GM21576 (cell line): ENCODE results near the gene AGBL5.

ENCODE experiments used
- ATAC-seq: cut with Tn5 transposase; IDR thresholded peaks from one replicate; pipeline ENCODE4 v1.9.1; 2021; ENCODE audit warnings: mild to moderate bottlenecking, moderate library complexity; ENCODE audit not compliant: unreplicated experiment

Gene AGBL5

DNA sequence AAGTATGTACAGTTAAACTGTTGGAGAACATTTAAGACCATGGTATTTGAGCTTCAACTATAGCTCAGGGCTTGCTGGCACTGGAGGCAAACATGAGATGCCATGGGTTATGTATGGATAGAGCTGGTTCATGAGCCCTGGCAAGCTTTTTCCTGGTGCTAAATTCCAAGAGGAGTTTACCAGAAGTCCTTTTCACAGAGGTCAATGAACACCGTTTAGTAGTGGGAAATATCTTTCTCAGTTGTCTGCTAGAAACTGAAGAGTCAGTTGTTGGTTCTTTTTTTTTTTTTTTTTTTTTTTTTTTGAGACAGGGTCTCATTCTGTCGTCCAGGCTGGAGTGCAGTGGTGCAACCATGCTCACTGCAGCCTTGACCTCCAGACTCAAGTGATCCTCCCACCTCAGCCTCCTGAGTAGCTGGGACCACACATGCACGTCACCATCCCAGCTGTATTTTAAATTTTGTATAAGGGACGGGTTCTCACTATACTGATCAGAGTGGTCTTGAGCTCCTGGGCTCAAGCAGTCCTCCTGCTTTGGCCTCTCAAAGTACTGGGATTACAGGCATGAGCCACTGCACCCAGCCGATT, 36.4 kb downstream of the AGBL5 start:
- no peak for ATAC-seq

DNA sequence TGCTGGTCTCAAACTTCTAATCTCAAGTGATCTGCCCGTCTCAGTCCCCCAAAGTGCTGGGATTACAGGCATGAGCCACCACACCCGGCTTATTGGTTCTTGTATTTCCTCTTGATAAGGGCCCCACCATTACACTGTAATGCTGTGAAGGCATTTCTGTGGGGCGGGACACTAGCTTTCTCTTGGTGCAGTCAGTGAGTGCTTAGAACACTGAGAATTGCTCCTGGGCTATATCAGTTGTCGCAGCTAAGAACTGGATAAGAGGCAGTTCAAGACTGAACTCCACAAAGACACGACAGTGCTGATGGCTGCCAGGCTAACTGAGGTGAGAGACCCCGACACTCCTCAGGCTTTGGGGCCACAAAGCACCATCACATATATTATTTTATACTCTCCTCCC, 37.2 kb downstream of the AGBL5 start:
- no peak for ATAC-seq

GRCh38 chr2:27089111-27089954, 37.9 kb downstream of the AGBL5 start:
- no peak for ATAC-seq

DNA sequence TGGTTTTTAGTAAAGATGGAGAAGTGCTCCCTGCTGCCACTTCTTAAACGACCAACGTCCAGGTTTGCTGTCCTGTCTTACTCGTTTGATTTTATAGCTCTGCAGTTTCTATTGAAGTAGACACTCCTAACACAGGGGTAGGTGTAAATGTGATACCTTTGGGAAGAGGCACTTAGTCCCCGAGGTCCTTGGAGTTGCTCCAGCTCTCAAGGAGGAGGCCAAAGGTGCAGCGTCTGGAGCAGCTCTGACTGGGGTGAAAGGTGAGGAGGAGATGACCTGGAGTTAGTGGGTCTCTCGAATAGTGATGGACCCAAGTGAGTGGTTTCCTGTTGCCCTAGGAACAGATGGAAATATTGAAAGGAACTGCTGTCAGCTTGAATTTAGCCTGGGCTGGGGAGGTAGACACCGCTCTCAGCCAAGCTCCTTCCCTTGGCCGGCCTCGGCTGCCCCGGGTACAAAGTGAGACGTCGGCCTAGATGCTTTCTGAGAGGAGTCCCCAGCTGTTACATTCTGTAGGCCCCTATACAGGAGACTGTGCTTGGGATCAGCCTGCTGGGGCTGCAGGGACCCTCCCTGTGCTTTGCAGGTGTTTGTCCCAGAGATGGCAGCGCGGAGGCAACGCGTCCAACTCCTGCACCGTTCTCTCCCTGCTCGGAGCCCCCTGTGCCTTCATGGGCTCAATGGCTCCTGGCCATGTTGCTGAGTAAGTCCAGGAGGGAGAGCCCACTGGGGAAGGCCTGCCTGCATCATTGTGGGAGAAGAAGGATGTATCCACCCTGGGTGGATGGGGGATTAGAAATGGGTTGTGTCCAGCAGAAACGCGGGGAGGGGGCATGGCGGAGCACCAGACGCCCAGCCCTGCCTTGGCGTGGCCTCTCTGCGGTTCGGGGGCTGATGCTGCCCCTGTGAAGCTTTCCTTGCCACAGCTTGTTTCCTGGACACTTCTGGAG, 40.6 kb downstream of the AGBL5 start:
- ATAC-seq: no peak

DNA sequence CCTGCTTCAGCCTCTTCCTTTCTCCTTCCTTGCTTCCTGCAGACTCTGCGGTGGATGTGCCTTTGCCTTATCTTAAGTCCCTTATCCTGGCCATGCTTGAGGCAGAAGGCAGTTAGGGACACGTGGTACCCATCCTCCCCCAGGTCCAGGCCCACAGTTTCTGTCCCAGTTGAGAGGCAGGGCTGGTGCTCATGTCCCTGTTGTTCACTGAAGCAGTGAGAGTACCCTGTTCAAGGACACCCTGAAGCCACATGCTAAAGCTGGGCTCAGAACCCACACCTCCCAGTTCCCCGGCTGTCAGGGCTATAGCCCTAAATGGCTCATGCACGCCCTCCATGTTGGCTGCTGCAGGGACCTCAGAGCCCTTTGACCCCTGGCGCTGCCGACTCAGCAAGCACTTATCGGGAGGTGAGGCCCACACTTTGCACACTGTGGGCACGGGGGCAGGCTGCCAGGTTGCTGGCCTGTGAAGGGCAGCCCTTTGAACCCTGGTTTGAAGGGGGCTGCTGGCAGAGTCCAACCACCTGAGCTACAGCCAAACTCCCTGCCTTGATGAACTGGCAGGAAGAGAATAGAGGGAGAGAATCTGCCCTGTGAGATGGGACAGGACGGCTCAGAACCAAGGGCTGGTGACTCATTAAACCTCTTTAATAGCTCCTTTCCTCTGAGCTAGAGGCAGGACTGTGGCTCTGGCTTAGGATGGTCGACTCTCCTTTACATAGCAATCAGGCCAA, 41.4 kb downstream of the AGBL5 start:
- ATAC-seq: no peak

GRCh38 chr2:27093430-27094352, 42.2 kb downstream of the AGBL5 start:
- ATAC-seq: no peak

GRCh38 chr2:27094353-27094984, 43.0 kb downstream of the AGBL5 start:
- no peak for ATAC-seq

DNA sequence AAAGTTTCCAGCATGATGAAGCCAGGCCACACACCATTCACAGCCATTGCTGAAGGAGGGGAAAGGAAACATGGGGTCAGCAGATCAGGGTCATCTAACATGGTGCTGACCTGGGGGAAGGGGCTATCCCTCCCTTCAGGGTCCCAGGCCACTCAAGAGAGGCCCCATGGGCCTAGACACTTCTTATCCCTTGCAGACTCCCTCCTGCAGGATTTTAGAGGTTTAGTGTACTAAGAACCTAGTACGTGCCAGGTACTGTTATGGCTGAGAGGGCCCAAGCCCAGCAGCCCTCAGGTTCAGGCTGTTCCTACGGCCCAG, 43.9 kb downstream of the AGBL5 start:
- ATAC-seq: no peak

DNA sequence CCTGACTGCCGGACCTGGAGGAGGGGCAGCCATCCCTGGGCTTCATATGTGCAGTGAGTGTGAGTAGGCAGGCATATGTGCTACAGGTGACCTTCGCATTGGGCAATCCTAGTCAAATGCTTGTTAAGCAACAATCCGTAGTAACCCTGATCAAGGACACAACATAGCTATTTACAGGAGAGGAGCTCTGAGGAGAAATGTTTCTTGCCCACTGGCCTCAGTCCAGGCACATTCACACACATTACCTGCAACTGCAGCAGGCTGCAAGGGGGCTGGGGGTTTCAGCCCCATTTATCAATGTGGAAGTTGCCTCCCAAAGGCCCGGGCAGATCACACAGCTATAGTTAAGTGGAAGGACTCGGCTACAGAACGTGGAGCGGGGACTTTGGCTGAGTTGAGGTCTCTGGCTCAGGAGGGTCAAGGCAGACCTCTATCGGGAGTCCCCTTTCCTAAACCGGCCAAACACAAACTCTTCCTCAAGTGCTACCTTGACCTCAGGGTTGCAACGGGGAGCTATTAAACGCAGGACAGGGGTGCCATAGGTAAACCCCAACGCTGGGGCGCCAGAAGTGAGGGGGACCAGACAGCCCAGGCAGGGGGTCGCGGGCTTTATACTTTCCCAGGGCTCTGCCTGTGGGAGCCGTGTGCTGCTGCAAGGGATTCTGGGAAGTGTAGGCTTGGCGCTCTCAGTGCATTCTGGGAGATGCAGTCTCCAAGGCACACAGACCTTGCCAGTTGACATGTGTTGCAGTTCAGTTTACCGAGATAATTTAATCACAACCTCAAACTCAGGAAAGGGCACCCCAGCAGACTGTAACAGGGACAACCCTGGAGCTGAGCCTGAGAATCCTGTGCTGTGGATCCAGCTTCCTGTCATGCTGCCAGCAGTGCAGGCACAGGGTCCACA, 44.5 kb downstream of the AGBL5 start:
- peak; percentile 50 for ATAC-seq

- no peak for ATAC-seq
Observed at GRCh38 chr2:27096748-27097297, 45.4 kb downstream of the AGBL5 start.

DNA sequence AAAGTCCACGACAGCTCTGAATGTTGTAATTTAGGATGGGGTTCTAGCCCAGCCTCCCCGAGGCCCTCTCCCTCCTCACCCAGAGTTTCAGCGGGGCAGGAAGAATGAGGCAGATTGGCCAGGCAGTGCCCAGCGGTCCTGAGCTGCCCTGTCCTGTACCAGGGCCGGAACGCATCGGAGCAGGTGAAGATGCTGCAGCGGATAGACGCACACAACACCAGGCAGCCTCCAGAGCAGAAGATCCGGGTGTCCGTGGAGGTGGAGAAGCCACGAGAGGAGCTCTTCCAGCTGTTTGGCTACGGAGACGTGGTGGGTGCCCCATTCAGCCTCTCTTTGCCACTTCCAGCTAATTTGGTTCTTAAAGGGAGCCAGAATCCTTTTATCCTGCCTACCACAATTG, 45.9 kb downstream of the AGBL5 start:
- no peak for ATAC-seq

DNA sequence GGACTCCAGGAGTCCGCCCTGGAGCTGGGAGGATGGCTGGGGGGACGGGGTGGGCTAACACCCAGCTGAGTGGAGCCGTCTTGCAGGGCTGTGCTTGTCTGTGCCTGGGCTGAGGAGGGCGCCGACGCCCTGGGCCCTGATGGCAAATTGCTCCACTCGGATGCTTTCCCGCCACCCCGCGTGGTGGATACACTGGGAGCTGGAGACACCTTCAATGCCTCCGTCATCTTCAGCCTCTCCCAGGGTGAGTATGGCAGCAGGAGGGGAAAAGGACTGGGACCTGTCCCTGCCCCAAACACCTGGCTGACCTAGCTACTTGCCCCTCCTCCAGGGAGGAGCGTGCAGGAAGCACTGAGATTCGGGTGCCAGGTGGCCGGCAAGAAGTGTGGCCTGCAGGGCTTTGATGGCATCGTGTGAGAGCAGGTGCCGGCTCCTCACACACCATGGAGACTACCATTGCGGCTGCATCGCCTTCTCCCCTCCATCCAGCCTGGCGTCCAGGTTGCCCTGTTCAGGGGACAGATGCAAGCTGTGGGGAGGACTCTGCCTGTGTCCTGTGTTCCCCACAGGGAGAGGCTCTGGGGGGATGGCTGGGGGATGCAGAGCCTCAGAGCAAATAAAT, 48.0 kb downstream of the AGBL5 start:
- ATAC-seq: no peak

- no peak for ATAC-seq
Observed at GRCh38 chr2:27100036-27100435, 48.6 kb downstream of the AGBL5 start.

- ATAC-seq: no peak
Observed at GRCh38 chr2:27102329-27102728, 50.9 kb downstream of the AGBL5 start.

- no peak for ATAC-seq
Observed at GRCh38 chr2:27105981-27106380, 54.5 kb downstream of the AGBL5 start.

- ATAC-seq: no peak
Observed at GRCh38 chr2:27108221-27108620, 56.8 kb downstream of the AGBL5 start.

DNA sequence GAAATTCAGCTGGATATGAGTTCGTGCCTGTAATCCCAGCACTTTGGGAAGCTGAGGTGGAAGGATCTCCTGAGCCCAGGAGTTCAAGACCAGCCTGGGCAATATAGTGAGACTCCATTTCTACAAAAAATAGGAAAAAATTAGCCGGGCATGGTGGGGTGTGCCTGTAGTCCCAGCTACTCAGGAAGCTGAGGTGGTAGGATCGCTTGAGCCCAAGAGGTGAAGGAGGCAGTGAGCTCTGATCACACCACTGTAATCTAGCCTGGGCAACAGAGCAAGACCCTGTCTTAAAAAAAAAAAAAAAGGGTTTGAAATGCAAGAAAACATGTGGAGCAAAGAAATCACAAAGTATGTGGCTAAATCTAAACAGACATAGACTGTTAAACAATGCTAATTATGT, 57.6 kb downstream of the AGBL5 start:
- ATAC-seq: no peak
